ENCODE results near the gene LRATD1.
"Not testable (repeated sequence)": the region's sequence is repeated elsewhere in the genome, so short reads cannot be mapped to it uniquely, and the experiment has no call there.

LRATD1 gene

GRCh38 chr2:14632133-14632936, at the start of gene LRATD1:
LRATD1 (plus strand) TSS chr2:14632717; CDS start chr2:14633980, 1,263 bp downstream.
- no peak for DNase-seq (ENCODE audit: low read depth in 3 of 3, low spot score in 1 of 3)

GRCh38 chr2:14583059-14583458, 49.5 kb upstream of the LRATD1 start:
- no peak for DNase-seq (ENCODE audit: low read depth in 3 of 3, low spot score in 1 of 3)

- no peak for DNase-seq (ENCODE audit: low read depth in 3 of 3, low spot score in 1 of 3)
These were observed 48.7 kb upstream of the LRATD1 start for GRCh38 chr2:14583802-14584201.

- DNase-seq (ENCODE audit: low read depth in 3 of 3, low spot score in 1 of 3), result no peak
These were observed 45.4 kb upstream of the LRATD1 start for GRCh38 chr2:14587119-14587518.

GRCh38 chr2:14601156-14601770, 31.3 kb upstream of the LRATD1 start:
- no peak for DNase-seq (ENCODE audit: low read depth in 3 of 3, low spot score in 1 of 3)

- DNase-seq (ENCODE audit: low read depth in 3 of 3, low spot score in 1 of 3), result no peak
These were observed 30.2 kb upstream of the LRATD1 start for GRCh38 chr2:14602309-14602708.

GRCh38 chr2:14603676-14604075, 28.8 kb upstream of the LRATD1 start:
- DNase-seq (ENCODE audit: low read depth in 3 of 3, low spot score in 1 of 3), result no peak

GRCh38 chr2:14608245-14608644, 24.3 kb upstream of the LRATD1 start:
- DNase-seq (ENCODE audit: low read depth in 3 of 3, low spot score in 1 of 3), result no peak

- no peak for DNase-seq (ENCODE audit: low read depth in 3 of 3, low spot score in 1 of 3)
These were observed 18.5 kb upstream of the LRATD1 start for GRCh38 chr2:14614017-14614416.

GRCh38 chr2:14615121-14615520, 17.4 kb upstream of the LRATD1 start:
- DNase-seq (ENCODE audit: low read depth in 3 of 3, low spot score in 1 of 3), result no peak

GRCh38 chr2:14615760-14616159, 16.8 kb upstream of the LRATD1 start:
- DNase-seq (ENCODE audit: low read depth in 3 of 3, low spot score in 1 of 3), result no peak

GRCh38 chr2:14616342-14616741, 16.2 kb upstream of the LRATD1 start:
- no peak for DNase-seq (ENCODE audit: low read depth in 3 of 3, low spot score in 1 of 3)

- no peak for DNase-seq (ENCODE audit: low read depth in 3 of 3, low spot score in 1 of 3)
These were observed 15.6 kb upstream of the LRATD1 start for GRCh38 chr2:14616950-14617349.

- no peak for DNase-seq (ENCODE audit: low read depth in 3 of 3, low spot score in 1 of 3)
These were observed 13.1 kb upstream of the LRATD1 start for GRCh38 chr2:14619441-14619840.

- DNase-seq (ENCODE audit: low read depth in 3 of 3, low spot score in 1 of 3), result no peak
These were observed 11.4 kb upstream of the LRATD1 start for GRCh38 chr2:14621114-14621513.

- no peak for DNase-seq (ENCODE audit: low read depth in 3 of 3, low spot score in 1 of 3)
These were observed 10.5 kb upstream of the LRATD1 start for GRCh38 chr2:14621906-14622549.

GRCh38 chr2:14622550-14622939, 10.0 kb upstream of the LRATD1 start:
- not testable (repeated sequence) for DNase-seq (ENCODE audit: low read depth in 3 of 3, low spot score in 1 of 3)

- no peak for DNase-seq (ENCODE audit: low read depth in 3 of 3, low spot score in 1 of 3)
These were observed 9.3 kb upstream of the LRATD1 start for GRCh38 chr2:14623237-14623636.

GRCh38 chr2:14626873-14627272, 5.6 kb upstream of the LRATD1 start:
- no peak for DNase-seq (ENCODE audit: low read depth in 3 of 3, low spot score in 1 of 3)

GRCh38 chr2:14628901-14629300, 3.6 kb upstream of the LRATD1 start:
- DNase-seq (ENCODE audit: low read depth in 3 of 3, low spot score in 1 of 3), result no peak

- no peak for DNase-seq (ENCODE audit: low read depth in 3 of 3, low spot score in 1 of 3)
These were observed 994 bp upstream of the LRATD1 start for GRCh38 chr2:14631406-14632040.

- DNase-seq (ENCODE audit: low read depth in 3 of 3, low spot score in 1 of 3), result no peak
These were observed 544 bp downstream of the LRATD1 start for GRCh38 chr2:14633061-14633460.
